WTC11 (cell line): ENCODE measurements around the gene KRTAP10-7. TPM values are rescaled to one million over a fixed set of nuclear protein-coding genes. Genes with fewer than 3 reads are reported as not detected.

Experiments used
- ATAC-seq: fragments of 200-7000 bp; cut with Tn5 transposase; 2 replicates; pipeline ENCODE4 v1.10.0; 2021; ENCODE audit warnings: mild to moderate bottlenecking, moderate library complexity
- CTCF ChIA-PET: fragments of 300-600 bp; sonication (Branson Sonifier 250); formaldehyde crosslinking; loops from one replicate; lab custom pipeline; 2021; ENCODE audit warnings: antibody characterized with exemption; lab: Charles Lee
- POLR2A ChIA-PET: fragments of 350-600 bp; sonication (Branson Sonifier 250); formaldehyde crosslinking; loops from one replicate; lab custom pipeline; 2021; ENCODE audit warnings: antibody characterized with exemption; lab: Charles Lee
- DNase-seq: peaks from one replicate; pipeline ENCODE4 v3.0.0; 2021; ENCODE audit warnings: low spot score
- H3K27ac Mint-ChIP-seq: 2 replicates; pipeline ENCODE4 v1.8.0; 2021; ENCODE audit warnings: mixed read lengths
- H3K27me3 Mint-ChIP-seq: 2 replicates; pipeline ENCODE4 v1.8.0; 2021; ENCODE audit warnings: low read depth, mild to moderate bottlenecking, moderate library complexity, mixed read lengths
- H3K36me3 Mint-ChIP-seq: 2 replicates; pipeline ENCODE4 v1.8.0; 2021; ENCODE audit warnings: mixed read lengths
- H3K4me1 Mint-ChIP-seq: 2 replicates; pipeline ENCODE4 v1.8.0; 2022; ENCODE audit warnings: mixed read lengths
- H3K4me3 Mint-ChIP-seq: 2 replicates; pipeline ENCODE4 v1.8.0; 2021; ENCODE audit warnings: mild to moderate bottlenecking, moderate library complexity, mixed read lengths
- H3K9me3 Mint-ChIP-seq: 2 replicates; pipeline ENCODE4 v1.8.0; 2021; ENCODE audit warnings: mixed read lengths
- ATF2 ChIP-seq: sonication (generic); formaldehyde crosslinking; IDR thresholded peaks from 2 replicates; pipeline ENCODE4 v1.8.1; 2022; ENCODE audit warnings: low read depth, missing genetic modification reagents, borderline replicate concordance
- CBFB ChIP-seq: sonication (generic); formaldehyde crosslinking; IDR thresholded peaks from 2 replicates; pipeline ENCODE4 v1.8.1; 2022; ENCODE audit warnings: mild to moderate bottlenecking, low read depth, missing genetic modification reagents
- ELF4 ChIP-seq: sonication (generic); formaldehyde crosslinking; IDR thresholded peaks from 2 replicates; pipeline ENCODE4 v1.8.1; 2022; ENCODE audit warnings: low read depth, mild to moderate bottlenecking, moderate library complexity, missing genetic modification reagents
- EMX1 ChIP-seq: fragments of 250-450 bp; sonication (Bioruptor Pico); IDR thresholded peaks from 2 replicates; pipeline ENCODE4 v1.8.0; 2021; ENCODE audit warnings: mild to moderate bottlenecking
- FOXP1 ChIP-seq: sonication (generic); formaldehyde crosslinking; IDR thresholded peaks from 2 replicates; pipeline ENCODE4 v1.8.0; 2022; ENCODE audit warnings: missing genetic modification reagents, mild to moderate bottlenecking, moderate library complexity, borderline replicate concordance
- GABPB1 ChIP-seq: sonication (generic); formaldehyde crosslinking; IDR thresholded peaks from 2 replicates; pipeline ENCODE4 v1.8.1; 2023; ENCODE audit warnings: mild to moderate bottlenecking, missing genetic modification reagents
- GRHL2 ChIP-seq: fragments of 250-450 bp; sonication (Bioruptor Pico); IDR thresholded peaks from 2 replicates; pipeline ENCODE4 v1.8.0; 2022; ENCODE audit warnings: mild to moderate bottlenecking, moderate library complexity; ENCODE audit not compliant: insufficient replicate concordance, severe bottlenecking
- IRF2 ChIP-seq: sonication (generic); formaldehyde crosslinking; IDR thresholded peaks from 2 replicates; pipeline ENCODE4 v1.8.0; 2022; ENCODE audit warnings: low read depth, missing genetic modification reagents, borderline replicate concordance
- JAZF1 ChIP-seq: fragments of 250-450 bp; sonication (Bioruptor Pico); IDR thresholded peaks from 2 replicates; pipeline ENCODE4 v1.9.0; 2021; ENCODE audit warnings: moderate library complexity, mild to moderate bottlenecking, inconsistent platforms
- NFE2L1 ChIP-seq: sonication (generic); formaldehyde crosslinking; IDR thresholded peaks from 2 replicates; pipeline ENCODE4 v1.8.1; 2023; ENCODE audit warnings: missing genetic modification reagents
- NR3C1 ChIP-seq: sonication (generic); formaldehyde crosslinking; conservative IDR thresholded peaks from 2 replicates; pipeline ENCODE4 v1.8.1; 2023; ENCODE audit warnings: low read depth, mild to moderate bottlenecking, missing genetic modification reagents
- SOX15 ChIP-seq: fragments of 250-450 bp; sonication (Bioruptor Pico); IDR thresholded peaks from 2 replicates; pipeline ENCODE4 v1.9.0; 2021; ENCODE audit warnings: mild to moderate bottlenecking
- TEAD1 ChIP-seq: sonication (generic); formaldehyde crosslinking; IDR thresholded peaks from 2 replicates; pipeline ENCODE4 v1.8.0; 2022; ENCODE audit warnings: mild to moderate bottlenecking, missing genetic modification reagents
- ZBTB21 ChIP-seq: sonication (generic); formaldehyde crosslinking; IDR thresholded peaks from 2 replicates; pipeline ENCODE4 v1.8.1; 2023; ENCODE audit warnings: mild to moderate bottlenecking, missing genetic modification reagents, borderline replicate concordance
- ZNF232 ChIP-seq: sonication (generic); formaldehyde crosslinking; IDR thresholded peaks from 2 replicates; pipeline ENCODE4 v1.8.0; 2022; ENCODE audit warnings: mild to moderate bottlenecking, missing genetic modification reagents
- ZNF396 ChIP-seq: fragments of 250-450 bp; sonication (Bioruptor Pico); IDR thresholded peaks from 2 replicates; pipeline ENCODE4 v1.8.0; 2021; ENCODE audit warnings: mild to moderate bottlenecking, moderate library complexity, borderline replicate concordance
- total RNA-seq: library from RNA; stranded (reverse); gene quantifications from 3 replicates; pipeline ENCODE4 v1.2.3, GENCODE V29; 2021
- TF ChIP-seq, protein P1 (sequence below): sonication (generic); formaldehyde crosslinking; conservative IDR thresholded peaks from 2 replicates; pipeline ENCODE4 v1.8.1; 2023; ENCODE audit warnings: mild to moderate bottlenecking, low read depth, missing genetic modification reagents, moderate library complexity
- TF ChIP-seq, protein P2 (sequence below): sonication (generic); formaldehyde crosslinking; IDR thresholded peaks from 2 replicates; pipeline ENCODE4 v1.8.1; 2023; ENCODE audit warnings: mild to moderate bottlenecking, missing genetic modification reagents, moderate library complexity
- TF ChIP-seq, protein P3 (sequence below): sonication (generic); formaldehyde crosslinking; IDR thresholded peaks from 2 replicates; pipeline ENCODE4 v1.8.1; 2022; ENCODE audit warnings: mild to moderate bottlenecking, missing genetic modification reagents, moderate library complexity, borderline replicate concordance
- TF ChIP-seq, protein P4 (sequence below): sonication (generic); formaldehyde crosslinking; IDR thresholded peaks from 2 replicates; pipeline ENCODE4 v1.8.1; 2022; ENCODE audit warnings: mild to moderate bottlenecking, moderate library complexity, missing genetic modification reagents
- TF ChIP-seq, protein P5 (sequence below): sonication (generic); formaldehyde crosslinking; IDR thresholded peaks from 2 replicates; pipeline ENCODE4 v1.8.0; 2023; ENCODE audit warnings: missing genetic modification reagents, mild to moderate bottlenecking, borderline replicate concordance

The KRTAP10-7 gene
- total RNA-seq, 1 experiment from 2014 or later, result not detected

DNA sequence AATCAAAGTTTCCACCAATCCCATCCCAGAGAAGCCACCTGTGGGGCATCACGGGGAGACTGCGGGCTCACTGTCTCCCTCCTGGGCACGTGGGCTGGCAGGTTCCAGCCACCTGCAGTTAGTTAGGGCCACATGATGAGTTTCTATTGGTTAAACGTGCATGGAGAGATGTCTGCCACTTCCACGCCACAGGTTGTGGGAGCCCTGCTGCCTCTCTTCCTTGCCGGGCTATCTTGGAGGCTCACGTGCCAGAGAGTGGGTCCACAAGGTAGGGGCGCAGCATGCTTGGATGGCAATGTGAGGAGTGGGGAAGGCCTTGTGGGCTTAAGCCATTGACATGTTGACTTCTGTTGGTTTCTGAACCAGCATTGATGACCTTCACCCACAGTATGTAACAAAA, 3.5 kb downstream of the KRTAP10-7 start:
- Mint-ChIP-seq H3K27me3 (no peaks in the 10 kb centered on the region; the same call in 1 of the 2 replicates), H3K9me3 (peaks cover 27% of the 10 kb centered on the region), H3K27ac (no peak overlapping the region), H3K4me1 (peaks cover 13% of the 10 kb centered on the region)
- ATAC-seq (no peak), DNase-seq (no peak)
- TF ChIP-seq, protein P1, sequence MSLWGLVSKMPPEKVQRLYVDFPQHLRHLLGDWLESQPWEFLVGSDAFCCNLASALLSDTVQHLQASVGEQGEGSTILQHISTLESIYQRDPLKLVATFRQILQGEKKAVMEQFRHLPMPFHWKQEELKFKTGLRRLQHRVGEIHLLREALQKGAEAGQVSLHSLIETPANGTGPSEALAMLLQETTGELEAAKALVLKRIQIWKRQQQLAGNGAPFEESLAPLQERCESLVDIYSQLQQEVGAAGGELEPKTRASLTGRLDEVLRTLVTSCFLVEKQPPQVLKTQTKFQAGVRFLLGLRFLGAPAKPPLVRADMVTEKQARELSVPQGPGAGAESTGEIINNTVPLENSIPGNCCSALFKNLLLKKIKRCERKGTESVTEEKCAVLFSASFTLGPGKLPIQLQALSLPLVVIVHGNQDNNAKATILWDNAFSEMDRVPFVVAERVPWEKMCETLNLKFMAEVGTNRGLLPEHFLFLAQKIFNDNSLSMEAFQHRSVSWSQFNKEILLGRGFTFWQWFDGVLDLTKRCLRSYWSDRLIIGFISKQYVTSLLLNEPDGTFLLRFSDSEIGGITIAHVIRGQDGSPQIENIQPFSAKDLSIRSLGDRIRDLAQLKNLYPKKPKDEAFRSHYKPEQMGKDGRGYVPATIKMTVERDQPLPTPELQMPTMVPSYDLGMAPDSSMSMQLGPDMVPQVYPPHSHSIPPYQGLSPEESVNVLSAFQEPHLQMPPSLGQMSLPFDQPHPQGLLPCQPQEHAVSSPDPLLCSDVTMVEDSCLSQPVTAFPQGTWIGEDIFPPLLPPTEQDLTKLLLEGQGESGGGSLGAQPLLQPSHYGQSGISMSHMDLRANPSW (CRISPR knock-in tag), result no peak
- TF ChIP-seq CBFB (CRISPR knock-in tag) (no peak), ZNF232 (no peak), IRF2 (CRISPR knock-in tag) (no peak), NFE2L1 (CRISPR knock-in tag) (no peak), ZNF396 (CRISPR knock-in tag) (no peak), TEAD1 (CRISPR knock-in tag) (no peak)
- TF ChIP-seq, protein P2, sequence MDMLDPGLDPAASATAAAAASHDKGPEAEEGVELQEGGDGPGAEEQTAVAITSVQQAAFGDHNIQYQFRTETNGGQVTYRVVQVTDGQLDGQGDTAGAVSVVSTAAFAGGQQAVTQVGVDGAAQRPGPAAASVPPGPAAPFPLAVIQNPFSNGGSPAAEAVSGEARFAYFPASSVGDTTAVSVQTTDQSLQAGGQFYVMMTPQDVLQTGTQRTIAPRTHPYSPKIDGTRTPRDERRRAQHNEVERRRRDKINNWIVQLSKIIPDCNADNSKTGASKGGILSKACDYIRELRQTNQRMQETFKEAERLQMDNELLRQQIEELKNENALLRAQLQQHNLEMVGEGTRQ (CRISPR knock-in tag), result no peak
- TF ChIP-seq, all 79 proteins: peak for 0
- Mint-ChIP-seq H3K36me3 (peaks cover 1% of the 10 kb centered on the region), H3K4me3 (no peak overlapping the region)
- ChIA-PET CTCF (no interaction called here), POLR2A (no interaction called here)

DNA sequence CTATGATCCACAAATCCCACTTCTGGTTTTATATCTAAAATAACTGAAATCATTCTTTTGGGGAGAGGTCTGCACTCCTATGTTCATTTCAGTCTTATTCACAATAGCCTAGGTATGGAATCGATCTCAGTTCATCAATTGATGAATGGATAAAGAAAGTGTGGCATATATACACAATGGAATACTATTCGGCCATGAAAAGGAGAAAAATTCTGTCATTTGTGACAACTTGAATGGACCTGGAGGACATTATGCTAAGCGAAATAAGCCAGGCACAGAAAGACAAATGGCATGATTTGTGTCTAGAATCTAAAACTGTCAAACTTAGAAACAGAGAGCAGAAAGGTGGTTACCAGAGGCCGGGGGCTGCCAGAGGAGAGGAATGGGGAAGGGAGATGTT, 6.1 kb downstream of the KRTAP10-7 start:
- no peak overlapping the region for H3K27ac Mint-ChIP-seq
- no peak for DNase-seq
- no peak for ATAC-seq
- CTCF ChIA-PET, result no interaction called here
- POLR2A ChIA-PET, result no interaction called here
- no peak overlapping the region for H3K4me3 Mint-ChIP-seq
- H3K9me3 Mint-ChIP-seq, result peaks cover 53% of the 10 kb centered on the region
- peaks cover 27% of the 10 kb centered on the region for H3K36me3 Mint-ChIP-seq
- H3K4me1 Mint-ChIP-seq, result peaks cover 2% of the 10 kb centered on the region; the same call in 1 of the 2 replicates
- peaks cover 3% of the 10 kb centered on the region for H3K27me3 Mint-ChIP-seq
- TF ChIP-seq, protein P3, sequence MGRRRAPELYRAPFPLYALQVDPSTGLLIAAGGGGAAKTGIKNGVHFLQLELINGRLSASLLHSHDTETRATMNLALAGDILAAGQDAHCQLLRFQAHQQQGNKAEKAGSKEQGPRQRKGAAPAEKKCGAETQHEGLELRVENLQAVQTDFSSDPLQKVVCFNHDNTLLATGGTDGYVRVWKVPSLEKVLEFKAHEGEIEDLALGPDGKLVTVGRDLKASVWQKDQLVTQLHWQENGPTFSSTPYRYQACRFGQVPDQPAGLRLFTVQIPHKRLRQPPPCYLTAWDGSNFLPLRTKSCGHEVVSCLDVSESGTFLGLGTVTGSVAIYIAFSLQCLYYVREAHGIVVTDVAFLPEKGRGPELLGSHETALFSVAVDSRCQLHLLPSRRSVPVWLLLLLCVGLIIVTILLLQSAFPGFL (CRISPR knock-in tag), result no peak
- no peak for TF ChIP-seq NR3C1 (CRISPR knock-in tag)
- no peak for TF ChIP-seq ZNF232
- TF ChIP-seq ZBTB21 (CRISPR knock-in tag), result no peak
- TF ChIP-seq TEAD1 (CRISPR knock-in tag), result no peak
- TF ChIP-seq GRHL2, result no peak
- no peak for TF ChIP-seq JAZF1 (CRISPR knock-in tag)
- no peak for TF ChIP-seq ATF2 (CRISPR knock-in tag)
- no peak for TF ChIP-seq SOX15 (CRISPR knock-in tag)
- TF ChIP-seq, protein P1 (CRISPR knock-in tag), result no peak
- no peak for TF ChIP-seq ELF4 (CRISPR knock-in tag)
- no peak for TF ChIP-seq FOXP1
- no peak for TF ChIP-seq GABPB1
- TF ChIP-seq, protein P4, sequence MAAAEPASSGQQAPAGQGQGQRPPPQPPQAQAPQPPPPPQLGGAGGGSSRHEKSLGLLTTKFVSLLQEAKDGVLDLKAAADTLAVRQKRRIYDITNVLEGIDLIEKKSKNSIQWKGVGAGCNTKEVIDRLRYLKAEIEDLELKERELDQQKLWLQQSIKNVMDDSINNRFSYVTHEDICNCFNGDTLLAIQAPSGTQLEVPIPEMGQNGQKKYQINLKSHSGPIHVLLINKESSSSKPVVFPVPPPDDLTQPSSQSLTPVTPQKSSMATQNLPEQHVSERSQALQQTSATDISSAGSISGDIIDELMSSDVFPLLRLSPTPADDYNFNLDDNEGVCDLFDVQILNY (CRISPR knock-in tag), result no peak
- TF ChIP-seq, protein P5, sequence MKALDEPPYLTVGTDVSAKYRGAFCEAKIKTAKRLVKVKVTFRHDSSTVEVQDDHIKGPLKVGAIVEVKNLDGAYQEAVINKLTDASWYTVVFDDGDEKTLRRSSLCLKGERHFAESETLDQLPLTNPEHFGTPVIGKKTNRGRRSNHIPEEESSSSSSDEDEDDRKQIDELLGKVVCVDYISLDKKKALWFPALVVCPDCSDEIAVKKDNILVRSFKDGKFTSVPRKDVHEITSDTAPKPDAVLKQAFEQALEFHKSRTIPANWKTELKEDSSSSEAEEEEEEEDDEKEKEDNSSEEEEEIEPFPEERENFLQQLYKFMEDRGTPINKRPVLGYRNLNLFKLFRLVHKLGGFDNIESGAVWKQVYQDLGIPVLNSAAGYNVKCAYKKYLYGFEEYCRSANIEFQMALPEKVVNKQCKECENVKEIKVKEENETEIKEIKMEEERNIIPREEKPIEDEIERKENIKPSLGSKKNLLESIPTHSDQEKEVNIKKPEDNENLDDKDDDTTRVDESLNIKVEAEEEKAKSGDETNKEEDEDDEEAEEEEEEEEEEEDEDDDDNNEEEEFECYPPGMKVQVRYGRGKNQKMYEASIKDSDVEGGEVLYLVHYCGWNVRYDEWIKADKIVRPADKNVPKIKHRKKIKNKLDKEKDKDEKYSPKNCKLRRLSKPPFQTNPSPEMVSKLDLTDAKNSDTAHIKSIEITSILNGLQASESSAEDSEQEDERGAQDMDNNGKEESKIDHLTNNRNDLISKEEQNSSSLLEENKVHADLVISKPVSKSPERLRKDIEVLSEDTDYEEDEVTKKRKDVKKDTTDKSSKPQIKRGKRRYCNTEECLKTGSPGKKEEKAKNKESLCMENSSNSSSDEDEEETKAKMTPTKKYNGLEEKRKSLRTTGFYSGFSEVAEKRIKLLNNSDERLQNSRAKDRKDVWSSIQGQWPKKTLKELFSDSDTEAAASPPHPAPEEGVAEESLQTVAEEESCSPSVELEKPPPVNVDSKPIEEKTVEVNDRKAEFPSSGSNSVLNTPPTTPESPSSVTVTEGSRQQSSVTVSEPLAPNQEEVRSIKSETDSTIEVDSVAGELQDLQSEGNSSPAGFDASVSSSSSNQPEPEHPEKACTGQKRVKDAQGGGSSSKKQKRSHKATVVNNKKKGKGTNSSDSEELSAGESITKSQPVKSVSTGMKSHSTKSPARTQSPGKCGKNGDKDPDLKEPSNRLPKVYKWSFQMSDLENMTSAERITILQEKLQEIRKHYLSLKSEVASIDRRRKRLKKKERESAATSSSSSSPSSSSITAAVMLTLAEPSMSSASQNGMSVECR (CRISPR knock-in tag), result no peak
- TF ChIP-seq EMX1, result no peak
